Activated T-cell treated with anti-CD3 and anti-CD28 coated beads, Interleukin-2, amount 50 U/mL, for 24 hours (primary cell): ENCODE data around the gene TPSAB1.

Experiments
- DNase-seq: peaks from one replicate; pipeline ENCODE4 v3.0.0-alpha.2; 2020
- H3K27ac Mint-ChIP-seq: 2 replicates; pipeline ENCODE4 v1.8.0; 2020; ENCODE audit warnings: mild to moderate bottlenecking, mixed read lengths
- H3K27me3 Mint-ChIP-seq: 2 replicates; pipeline ENCODE4 v1.8.0; 2020; ENCODE audit warnings: mixed read lengths
- H3K36me3 Mint-ChIP-seq: 2 replicates; pipeline ENCODE4 v1.8.0; 2020; ENCODE audit warnings: low read depth, mixed read lengths
- H3K4me1 Mint-ChIP-seq: 2 replicates; pipeline ENCODE4 v1.8.0; 2020; ENCODE audit warnings: low read depth, mixed read lengths
- H3K4me3 Mint-ChIP-seq: 2 replicates; pipeline ENCODE4 v1.8.0; 2020; ENCODE audit warnings: mild to moderate bottlenecking, moderate library complexity, mixed read lengths
- H3K9me3 Mint-ChIP-seq: 2 replicates; pipeline ENCODE4 v1.8.0; 2020; ENCODE audit warnings: mixed read lengths

The TPSAB1 gene

GRCh38 chr16:1216296-1216619 lies 24.2 kb upstream of the TPSAB1 start:
- H3K4me1 Mint-ChIP-seq: no peaks in the 10 kb centered on the region
- H3K27ac Mint-ChIP-seq: no peak overlapping the region
- H3K36me3 Mint-ChIP-seq: no peaks in the 10 kb centered on the region
- no peak overlapping the region for H3K4me3 Mint-ChIP-seq
- H3K27me3 Mint-ChIP-seq: no peaks in the 10 kb centered on the region
- DNase-seq: no peak
- no peaks in the 10 kb centered on the region for H3K9me3 Mint-ChIP-seq

DNA sequence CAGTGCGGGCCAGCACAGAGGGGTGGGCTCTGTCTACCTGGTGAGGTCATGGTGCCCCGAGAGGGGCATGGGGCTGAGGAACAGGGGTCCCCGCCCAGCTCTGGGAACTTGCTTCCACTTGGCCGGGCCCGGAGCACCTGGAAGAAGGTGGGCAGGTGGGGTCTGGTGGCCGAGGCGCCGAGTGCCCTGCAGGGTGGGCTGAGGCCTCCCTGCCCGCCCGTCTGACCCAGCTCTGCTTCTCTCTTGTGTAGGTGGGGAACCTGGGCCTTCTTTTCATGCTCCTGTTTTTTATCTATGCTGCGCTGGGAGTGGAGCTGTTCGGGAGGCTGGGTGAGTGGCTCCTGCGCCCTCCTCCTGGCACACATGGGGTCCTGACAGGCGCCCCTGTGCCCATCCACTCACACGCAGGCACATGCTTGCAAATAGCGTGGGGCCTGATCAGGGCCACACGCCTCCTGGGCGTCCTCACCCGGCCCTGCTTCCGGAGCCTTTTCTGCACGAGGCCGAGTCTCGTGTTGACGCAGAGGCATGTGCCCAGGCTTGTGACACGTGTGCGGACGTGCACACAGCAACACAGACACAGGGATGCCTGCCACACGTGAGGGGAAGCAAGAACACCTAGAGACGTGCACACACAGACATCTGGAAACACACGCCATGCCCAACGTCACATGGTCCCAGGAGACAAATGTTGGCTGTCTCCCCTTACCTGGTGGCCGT lies 23.7 kb upstream of the TPSAB1 start:
- no peak for DNase-seq
- H3K4me1 Mint-ChIP-seq: no peaks in the 10 kb centered on the region
- H3K36me3 Mint-ChIP-seq: no peaks in the 10 kb centered on the region
- no peak overlapping the region for H3K27ac Mint-ChIP-seq
- H3K4me3 Mint-ChIP-seq: no peak overlapping the region
- no peaks in the 10 kb centered on the region for H3K27me3 Mint-ChIP-seq
- no peaks in the 10 kb centered on the region for H3K9me3 Mint-ChIP-seq

- Mint-ChIP-seq H3K27me3 (no peaks in the 10 kb centered on the region), H3K36me3 (no peaks in the 10 kb centered on the region), H3K27ac (no peak overlapping the region), H3K4me3 (no peak overlapping the region), H3K4me1 (no peaks in the 10 kb centered on the region), H3K9me3 (no peaks in the 10 kb centered on the region)
- DNase-seq: no peak
These were observed 23.0 kb upstream of the TPSAB1 start for GRCh38 chr16:1217526-1217925.

DNA sequence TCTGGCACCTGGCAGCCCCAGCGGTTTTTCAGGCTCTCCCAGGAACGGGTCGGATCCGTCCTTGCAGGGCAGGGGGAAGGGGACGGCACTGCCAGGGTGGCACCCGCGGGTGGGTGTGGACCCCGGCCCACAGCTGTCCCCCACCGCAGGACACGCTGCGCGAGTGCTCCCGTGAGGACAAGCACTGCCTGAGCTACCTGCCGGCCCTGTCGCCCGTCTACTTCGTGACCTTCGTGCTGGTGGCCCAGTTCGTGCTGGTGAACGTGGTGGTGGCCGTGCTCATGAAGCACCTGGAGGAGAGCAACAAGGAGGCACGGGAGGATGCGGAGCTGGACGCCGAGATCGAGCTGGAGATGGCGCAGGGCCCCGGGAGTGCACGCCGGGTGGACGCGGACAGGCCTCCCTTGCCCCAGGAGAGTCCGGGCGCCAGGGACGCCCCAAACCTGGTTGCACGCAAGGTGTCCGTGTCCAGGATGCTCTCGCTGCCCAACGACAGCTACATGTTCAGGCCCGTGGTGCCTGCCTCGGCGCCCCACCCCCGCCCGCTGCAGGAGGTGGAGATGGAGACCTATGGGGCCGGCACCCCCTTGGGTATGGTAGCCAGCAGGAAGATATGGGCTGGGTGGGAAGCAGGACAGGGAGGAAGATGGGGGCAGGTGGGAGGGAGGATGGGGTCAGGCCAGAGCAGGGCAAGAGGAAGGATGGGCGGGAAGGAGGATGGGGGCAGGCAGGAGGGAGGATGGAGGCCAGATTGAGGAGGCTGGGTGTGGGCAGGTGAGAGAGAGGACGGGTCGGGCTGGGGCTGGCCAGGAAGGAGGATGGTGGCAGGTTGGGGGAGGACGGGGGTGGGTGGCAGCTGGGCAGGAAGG lies 22.2 kb upstream of the TPSAB1 start:
- H3K27me3 Mint-ChIP-seq: no peaks in the 10 kb centered on the region
- DNase-seq: no peak
- no peaks in the 10 kb centered on the region for H3K9me3 Mint-ChIP-seq
- H3K27ac Mint-ChIP-seq: no peak overlapping the region
- no peaks in the 10 kb centered on the region for H3K4me1 Mint-ChIP-seq
- H3K36me3 Mint-ChIP-seq: no peaks in the 10 kb centered on the region
- H3K4me3 Mint-ChIP-seq: no peak overlapping the region

DNA sequence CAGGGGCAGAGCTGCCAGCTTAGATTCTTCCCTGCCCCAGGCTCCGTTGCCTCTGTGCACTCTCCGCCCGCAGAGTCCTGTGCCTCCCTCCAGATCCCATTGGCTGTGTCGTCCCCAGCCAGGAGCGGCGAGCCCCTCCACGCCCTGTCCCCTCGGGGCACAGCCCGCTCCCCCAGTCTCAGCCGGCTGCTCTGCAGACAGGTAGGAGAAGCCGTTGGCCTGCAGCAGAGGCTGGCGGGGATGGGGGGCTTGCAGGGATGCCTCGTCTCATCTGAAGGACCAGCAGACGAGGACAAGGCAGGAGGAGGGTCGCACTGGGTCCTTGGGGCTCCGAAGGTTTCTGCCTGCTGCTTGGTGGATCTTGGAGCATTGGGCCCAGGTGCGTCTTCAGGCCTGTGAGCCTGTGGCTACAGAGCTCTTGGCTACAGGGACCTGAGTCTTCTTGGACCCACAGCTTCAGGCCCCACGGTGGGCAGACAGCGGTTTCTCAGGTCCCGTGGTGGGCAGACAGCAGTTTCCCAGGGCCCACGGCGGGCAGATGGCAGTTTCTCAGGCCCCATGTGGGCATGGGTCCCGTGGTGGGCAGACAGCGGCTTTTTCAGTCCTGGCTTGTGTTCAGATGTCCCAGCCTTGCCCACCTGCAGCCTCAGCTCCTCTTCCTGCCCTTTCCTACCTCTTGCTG lies 21.4 kb upstream of the TPSAB1 start:
- Mint-ChIP-seq H3K27me3 (no peaks in the 10 kb centered on the region), H3K4me1 (no peaks in the 10 kb centered on the region), H3K36me3 (no peaks in the 10 kb centered on the region), H3K27ac (no peak overlapping the region), H3K4me3 (no peak overlapping the region), H3K9me3 (no peaks in the 10 kb centered on the region)
- DNase-seq: no peak

DNA sequence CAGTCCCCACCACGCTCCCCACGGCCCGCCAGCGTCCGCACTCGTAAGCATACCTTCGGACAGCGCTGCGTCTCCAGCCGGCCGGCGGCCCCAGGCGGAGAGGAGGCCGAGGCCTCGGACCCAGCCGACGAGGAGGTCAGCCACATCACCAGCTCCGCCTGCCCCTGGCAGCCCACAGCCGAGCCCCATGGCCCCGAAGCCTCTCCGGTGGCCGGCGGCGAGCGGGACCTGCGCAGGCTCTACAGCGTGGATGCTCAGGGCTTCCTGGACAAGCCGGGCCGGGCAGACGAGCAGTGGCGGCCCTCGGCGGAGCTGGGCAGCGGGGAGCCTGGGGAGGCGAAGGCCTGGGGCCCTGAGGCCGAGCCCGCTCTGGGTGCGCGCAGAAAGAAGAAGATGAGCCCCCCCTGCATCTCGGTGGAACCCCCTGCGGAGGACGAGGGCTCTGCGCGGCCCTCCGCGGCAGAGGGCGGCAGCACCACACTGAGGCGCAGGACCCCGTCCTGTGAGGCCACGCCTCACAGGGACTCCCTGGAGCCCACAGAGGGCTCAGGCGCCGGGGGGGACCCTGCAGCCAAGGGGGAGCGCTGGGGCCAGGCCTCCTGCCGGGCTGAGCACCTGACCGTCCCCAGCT lies 20.3 kb upstream of the TPSAB1 start:
- Mint-ChIP-seq H3K4me1 (no peaks in the 10 kb centered on the region), H3K4me3 (no peak overlapping the region), H3K27me3 (no peaks in the 10 kb centered on the region), H3K36me3 (no peaks in the 10 kb centered on the region), H3K27ac (no peak overlapping the region), H3K9me3 (no peaks in the 10 kb centered on the region)
- no peak for DNase-seq

- Mint-ChIP-seq H3K27ac (no peak overlapping the region), H3K36me3 (no peaks in the 10 kb centered on the region), H3K27me3 (no peaks in the 10 kb centered on the region), H3K9me3 (no peaks in the 10 kb centered on the region), H3K4me3 (no peak overlapping the region), H3K4me1 (no peaks in the 10 kb centered on the region)
- DNase-seq: no peak
These were observed 19.5 kb upstream of the TPSAB1 start for GRCh38 chr16:1220841-1221627.

- no peak for DNase-seq
- no peaks in the 10 kb centered on the region for H3K9me3 Mint-ChIP-seq
- H3K27ac Mint-ChIP-seq: no peak overlapping the region
- H3K27me3 Mint-ChIP-seq: no peaks in the 10 kb centered on the region
- H3K4me1 Mint-ChIP-seq: no peaks in the 10 kb centered on the region
- no peaks in the 10 kb centered on the region for H3K36me3 Mint-ChIP-seq
- no peak overlapping the region for H3K4me3 Mint-ChIP-seq
These were observed 18.6 kb upstream of the TPSAB1 start for GRCh38 chr16:1221628-1222552.

DNA sequence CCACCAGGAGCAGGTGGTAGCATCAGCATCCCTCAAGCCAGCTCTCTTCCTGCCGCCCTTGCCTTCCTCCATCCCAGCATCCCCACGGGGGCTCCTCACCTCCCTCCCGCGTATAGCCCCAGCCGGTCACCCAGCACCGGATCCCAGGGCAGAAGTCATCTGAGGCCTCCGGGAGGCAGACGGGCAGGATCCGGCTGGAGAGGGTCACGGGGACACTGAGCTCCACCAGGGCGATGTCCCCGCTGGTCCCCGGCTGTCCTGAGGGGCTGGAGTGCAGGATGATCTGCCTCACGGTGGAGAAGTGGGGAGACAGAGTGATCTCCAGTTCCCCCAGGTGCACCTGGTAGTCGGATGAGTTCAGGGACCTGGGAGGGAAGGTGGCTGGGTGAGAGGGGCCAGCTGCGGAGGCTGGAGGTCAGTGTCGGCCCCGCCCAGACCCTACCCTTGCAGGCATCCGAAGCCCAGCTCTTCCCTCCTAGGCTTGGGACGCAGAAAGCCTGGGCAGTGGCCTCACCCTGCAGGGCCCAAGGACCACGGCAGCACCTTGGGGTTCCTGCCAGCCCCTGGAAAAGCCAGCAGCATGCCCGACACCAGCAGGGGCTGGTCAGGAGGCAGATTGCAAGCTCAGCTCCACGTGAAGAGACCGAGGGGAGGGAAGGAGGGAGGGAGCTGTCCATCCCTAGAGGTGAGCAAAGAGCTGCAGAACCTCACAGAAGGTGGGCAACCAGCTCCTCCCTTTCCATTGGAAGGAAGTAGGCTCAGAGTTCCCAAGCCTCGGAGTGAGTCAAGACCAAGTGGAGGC lies 17.8 kb upstream of the TPSAB1 start:
- H3K36me3 Mint-ChIP-seq: no peaks in the 10 kb centered on the region
- no peaks in the 10 kb centered on the region for H3K27me3 Mint-ChIP-seq
- no peak overlapping the region for H3K4me3 Mint-ChIP-seq
- no peak overlapping the region for H3K27ac Mint-ChIP-seq
- H3K4me1 Mint-ChIP-seq: no peaks in the 10 kb centered on the region
- no peaks in the 10 kb centered on the region for H3K9me3 Mint-ChIP-seq
- DNase-seq: no peak

DNA sequence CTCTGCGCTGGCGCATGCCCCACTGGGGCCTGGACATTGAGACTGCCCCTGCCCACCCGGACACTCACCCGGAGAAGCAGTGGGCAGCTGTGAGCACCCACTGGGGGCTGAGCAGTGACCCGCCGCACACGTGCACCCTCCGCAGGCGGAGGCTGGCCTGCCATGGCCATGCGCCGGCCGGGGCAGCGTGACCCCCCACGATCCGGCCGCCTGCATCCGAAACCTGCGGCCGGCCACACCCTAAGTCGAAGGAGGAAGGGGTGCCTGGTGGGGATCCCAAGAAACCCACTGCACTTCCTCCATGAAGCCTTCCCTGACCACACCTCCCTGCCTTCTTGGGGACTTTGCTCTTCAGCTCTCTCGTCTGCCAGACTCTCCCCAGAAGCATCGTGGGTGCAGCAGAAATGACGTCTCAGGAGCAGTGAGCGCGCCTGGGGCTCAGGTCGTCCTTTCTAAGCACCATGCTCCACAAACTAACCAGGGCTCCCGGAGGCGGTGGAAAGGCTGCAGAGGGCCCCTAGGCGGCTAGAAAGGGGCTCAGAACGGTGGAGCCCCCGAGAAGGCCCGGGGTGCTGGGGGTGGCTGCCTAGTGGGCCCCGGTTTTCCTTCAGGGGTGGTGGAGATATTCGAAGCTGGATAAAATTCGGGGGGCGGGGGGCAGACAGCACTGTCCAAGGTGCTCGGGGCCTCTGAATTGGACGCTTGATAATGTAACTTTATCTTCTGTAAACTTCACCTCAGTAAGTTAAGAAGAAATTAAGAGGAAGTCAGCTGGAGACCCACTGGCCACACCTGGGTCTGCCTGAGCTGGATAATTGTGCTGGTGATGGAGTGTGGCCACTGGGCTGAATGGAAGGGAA lies 16.9 kb upstream of the TPSAB1 start:
- H3K9me3 Mint-ChIP-seq: no peaks in the 10 kb centered on the region
- H3K27ac Mint-ChIP-seq: no peak overlapping the region
- H3K27me3 Mint-ChIP-seq: no peaks in the 10 kb centered on the region
- no peaks in the 10 kb centered on the region for H3K36me3 Mint-ChIP-seq
- no peak overlapping the region for H3K4me3 Mint-ChIP-seq
- no peak for DNase-seq
- H3K4me1 Mint-ChIP-seq: no peaks in the 10 kb centered on the region

- H3K4me3 Mint-ChIP-seq: no peak overlapping the region
- no peaks in the 10 kb centered on the region for H3K27me3 Mint-ChIP-seq
- no peaks in the 10 kb centered on the region for H3K36me3 Mint-ChIP-seq
- no peak overlapping the region for H3K27ac Mint-ChIP-seq
- H3K4me1 Mint-ChIP-seq: no peaks in the 10 kb centered on the region
- no peak for DNase-seq
- H3K9me3 Mint-ChIP-seq: no peaks in the 10 kb centered on the region
These were observed 15.9 kb upstream of the TPSAB1 start for GRCh38 chr16:1224558-1224957.

- no peak within 1 kb of the TSS for H3K27ac Mint-ChIP-seq
- DNase-seq: no peak
- no peaks in the 10 kb centered on the region for H3K36me3 Mint-ChIP-seq
- no peaks in the 10 kb centered on the region for H3K9me3 Mint-ChIP-seq
- no peak within 1 kb of the TSS for H3K4me3 Mint-ChIP-seq
- no peaks in the 10 kb centered on the region for H3K4me1 Mint-ChIP-seq
- H3K27me3 Mint-ChIP-seq: no peaks in the 10 kb centered on the region
These were observed 15.5 kb upstream of the TPSAB1 start, which contains the start of gene TPSG1 for GRCh38 chr16:1225051-1225451. Gene TPSG1 (minus strand): TSS chr16:1225268. CDS start chr16:1225252, 16 bp downstream.
